Measurements from ENCODE around the gene RNF169. TPM values are rescaled to one million over a fixed set of nuclear protein-coding genes. Genes with fewer than 3 reads are reported as not detected.

Gene RNF169
- total RNA-seq, 1 experiment from 2014 or later, result 19.7 TPM

GRCh38 chr11:74780248-74781005 lies 31.8 kb downstream of the RNF169 start:
- ChIA-PET CTCF (interaction anchor here (1.5 kb wide), 1 partner anchor 78 kb away, joined by 3 read pairs; no protein-coding TSS in a partner anchor), POLR2A (ENCODE audit: low non-redundant PET) (no interaction called here)
- no peak for DNase-seq (ENCODE audit: low spot score)
- intact Hi-C loops (cut with micrococcal nuclease; ENCODE audit: unreplicated experiment), result no loop called here
- Histone ChIP-seq H3K4me1 (ENCODE audit: insufficient read depth, low read length, poor library complexity, severe bottlenecking) (no peaks in the 10 kb centered on the region), H3K4me3 (ENCODE audit: low read depth, low read length, poor library complexity, severe bottlenecking) (no peak overlapping the region), H3K36me3 (ENCODE audit: insufficient read depth, low read length, poor library complexity, severe bottlenecking) (no peaks in the 10 kb centered on the region), H3K27ac (ENCODE audit: low read depth, low read length, poor library complexity, severe bottlenecking) (no peak overlapping the region), H3K27me3 (replicated peaks; ENCODE audit: insufficient read depth, low read depth, low read length, poor library complexity) (no peaks in the 10 kb centered on the region), H3K9me3 (ENCODE audit: low read depth, low read length, poor library complexity, severe bottlenecking) (no peaks in the 10 kb centered on the region)
- BruUV-seq (replicated peaks), result no TSS peak
- TF ChIP-seq CTCF (conservative IDR thresholded peaks at IDR 0.05; ENCODE audit: low read depth, low read length), result no peak
- TF ChIP-seq EZH2 (IDR thresholded peaks at IDR 0.05; ENCODE audit: borderline replicate concordance, low read depth, low read length, poor library complexity, severe bottlenecking), result no peak

GRCh38 chr11:74783241-74783871 lies 34.7 kb downstream of the RNF169 start:
- Histone ChIP-seq H3K36me3 (ENCODE audit: insufficient read depth, low read length, poor library complexity, severe bottlenecking) (no peaks in the 10 kb centered on the region), H3K9me3 (ENCODE audit: low read depth, low read length, poor library complexity, severe bottlenecking) (no peaks in the 10 kb centered on the region), H3K4me1 (ENCODE audit: insufficient read depth, low read length, poor library complexity, severe bottlenecking) (no peaks in the 10 kb centered on the region), H3K27ac (ENCODE audit: low read depth, low read length, poor library complexity, severe bottlenecking) (no peak overlapping the region), H3K4me3 (ENCODE audit: low read depth, low read length, poor library complexity, severe bottlenecking) (no peak overlapping the region), H3K27me3 (replicated peaks; ENCODE audit: insufficient read depth, low read depth, low read length, poor library complexity) (no peaks in the 10 kb centered on the region)
- no peak for TF ChIP-seq CTCF (conservative IDR thresholded peaks at IDR 0.05; ENCODE audit: low read depth, low read length)
- TF ChIP-seq EZH2 (IDR thresholded peaks at IDR 0.05; ENCODE audit: borderline replicate concordance, low read depth, low read length, poor library complexity, severe bottlenecking), result no peak
- ChIA-PET POLR2A (ENCODE audit: low non-redundant PET) (no interaction called here), CTCF (no interaction called here)
- no peak for DNase-seq (ENCODE audit: low spot score)
- no TSS peak for BruUV-seq (replicated peaks)
- intact Hi-C loops (cut with micrococcal nuclease; ENCODE audit: unreplicated experiment), result no loop called here

GRCh38 chr11:74784234-74784633 lies 35.6 kb downstream of the RNF169 start:
- BruUV-seq (replicated peaks), result no TSS peak
- no peak for DNase-seq (ENCODE audit: low spot score)
- no peak overlapping the region for H3K27ac ChIP-seq (ENCODE audit: low read depth, low read length, poor library complexity, severe bottlenecking)
- H3K9me3 ChIP-seq (ENCODE audit: low read depth, low read length, poor library complexity, severe bottlenecking), result no peaks in the 10 kb centered on the region
- H3K4me3 ChIP-seq (ENCODE audit: low read depth, low read length, poor library complexity, severe bottlenecking), result no peak overlapping the region
- TF ChIP-seq EZH2 (IDR thresholded peaks at IDR 0.05; ENCODE audit: borderline replicate concordance, low read depth, low read length, poor library complexity, severe bottlenecking) (no peak), CTCF (conservative IDR thresholded peaks at IDR 0.05; ENCODE audit: low read depth, low read length) (no peak)
- intact Hi-C loops (cut with micrococcal nuclease; ENCODE audit: unreplicated experiment), result no loop called here
- no peaks in the 10 kb centered on the region for H3K4me1 ChIP-seq (ENCODE audit: insufficient read depth, low read length, poor library complexity, severe bottlenecking)
- no peaks in the 10 kb centered on the region for H3K27me3 ChIP-seq (replicated peaks; ENCODE audit: insufficient read depth, low read depth, low read length, poor library complexity)
- ChIA-PET POLR2A (ENCODE audit: low non-redundant PET) (no interaction called here), CTCF (no interaction called here)
- H3K36me3 ChIP-seq (ENCODE audit: insufficient read depth, low read length, poor library complexity, severe bottlenecking), result no peaks in the 10 kb centered on the region
